Measurements from ENCODE around the gene LRRC3. TPM values are rescaled to one million over a fixed set of nuclear protein-coding genes. Genes with fewer than 3 reads are reported as not detected.
A peak's percentile ranks its signal among the peaks of the same experiment; 100 is the strongest.

The LRRC3 gene
- total RNA-seq, 4 donors from 2014 or later: 3.9 to 6.2 (median 4.7) TPM

GRCh38 chr21:44423941-44424607 lies 31.2 kb upstream of the LRRC3 start:
- no peaks in the 10 kb centered on the region for H3K4me1 ChIP-seq
- DNase-seq (ENCODE audit: low spot score in 2 of 2): peak; percentile 36 to 61

GRCh38 chr21:44424608-44425306 lies 30.6 kb upstream of the LRRC3 start:
- no peak overlapping the region for H3K4me3 ChIP-seq
- WGBS: 100% methylated on average over 1 of the region's 30 CpGs

More at GRCh38 chr21:44423941-44424607, 31.2 kb upstream of the LRRC3 start:
- Histone ChIP-seq H3K27me3 (peaks cover 38% of the 10 kb centered on the region), H3K27ac (no peak overlapping the region), H3K9me3 (no peaks in the 10 kb centered on the region), H3K36me3 (no peaks in the 10 kb centered on the region), H3K4me3 (no peak overlapping the region)
- TF ChIP-seq POLR2A (IDR thresholded peaks at IDR 0.05) (no peak), POLR2AphosphoS5 (IDR thresholded peaks at IDR 0.05) (no peak), CTCF (IDR thresholded peaks at IDR 0.05) (no peak)
- 78% methylated on average over 8 of the region's 17 CpGs for WGBS

GRCh38 chr21:44425307-44425894 lies 29.9 kb upstream of the LRRC3 start:
- DNase-seq (ENCODE audit: low spot score in 2 of 2): peak; percentile 59 to 72
- H3K4me1 ChIP-seq: no peaks in the 10 kb centered on the region
- no peak overlapping the region for H3K4me3 ChIP-seq
- H3K27ac ChIP-seq: no peak overlapping the region
- TF ChIP-seq EP300 (IDR thresholded peaks at IDR 0.05): no peak
- TF ChIP-seq CTCF (IDR thresholded peaks at IDR 0.05): no peak
- no peak for TF ChIP-seq POLR2AphosphoS5 (IDR thresholded peaks at IDR 0.05)
- no peak for TF ChIP-seq POLR2A (IDR thresholded peaks at IDR 0.05)
- no peaks in the 10 kb centered on the region for H3K36me3 ChIP-seq
- H3K9me3 ChIP-seq: peaks cover 7% of the 10 kb centered on the region
- peaks cover 38% of the 10 kb centered on the region for H3K27me3 ChIP-seq
- WGBS: 74% methylated on average over 14 of the region's 40 CpGs

More at GRCh38 chr21:44424608-44425306, 30.6 kb upstream of the LRRC3 start:
- H3K36me3 ChIP-seq: no peaks in the 10 kb centered on the region
- H3K9me3 ChIP-seq: peaks cover 3% of the 10 kb centered on the region
- peaks cover 38% of the 10 kb centered on the region for H3K27me3 ChIP-seq
- H3K4me1 ChIP-seq: no peaks in the 10 kb centered on the region
- no peak overlapping the region for H3K27ac ChIP-seq
- peak; percentile 53 to 54 for DNase-seq (ENCODE audit: low spot score in 2 of 2)
- TF ChIP-seq POLR2A (IDR thresholded peaks at IDR 0.05) (no peak), EP300 (IDR thresholded peaks at IDR 0.05) (no peak), CTCF (IDR thresholded peaks at IDR 0.05) (no peak)

GRCh38 chr21:44425895-44426662 lies 29.2 kb upstream of the LRRC3 start:
- no peak overlapping the region for H3K27ac ChIP-seq
- DNase-seq (ENCODE audit: low spot score in 2 of 2): peak; percentile 56 to 58
- TF ChIP-seq POLR2AphosphoS5 (IDR thresholded peaks at IDR 0.05) (no peak), POLR2A (IDR thresholded peaks at IDR 0.05) (no peak), EP300 (IDR thresholded peaks at IDR 0.05) (no peak), CTCF (IDR thresholded peaks at IDR 0.05) (no peak)
- no peaks in the 10 kb centered on the region for H3K36me3 ChIP-seq
- H3K9me3 ChIP-seq: peaks cover 8% of the 10 kb centered on the region
- H3K4me3 ChIP-seq: no peak overlapping the region
- H3K27me3 ChIP-seq: peaks cover 38% of the 10 kb centered on the region
- H3K4me1 ChIP-seq: no peaks in the 10 kb centered on the region
- 67% methylated on average over 2 of the region's 13 CpGs for WGBS

Data from suprapubic skin (tissue), 4 donors.